ENCODE results near the gene VAV2. TPM values are rescaled to one million over a fixed set of nuclear protein-coding genes. Genes with fewer than 3 reads are reported as not detected.

VAV2 gene
- total RNA-seq, 1 experiment from 2014 or later: 30.7 TPM

DNA sequence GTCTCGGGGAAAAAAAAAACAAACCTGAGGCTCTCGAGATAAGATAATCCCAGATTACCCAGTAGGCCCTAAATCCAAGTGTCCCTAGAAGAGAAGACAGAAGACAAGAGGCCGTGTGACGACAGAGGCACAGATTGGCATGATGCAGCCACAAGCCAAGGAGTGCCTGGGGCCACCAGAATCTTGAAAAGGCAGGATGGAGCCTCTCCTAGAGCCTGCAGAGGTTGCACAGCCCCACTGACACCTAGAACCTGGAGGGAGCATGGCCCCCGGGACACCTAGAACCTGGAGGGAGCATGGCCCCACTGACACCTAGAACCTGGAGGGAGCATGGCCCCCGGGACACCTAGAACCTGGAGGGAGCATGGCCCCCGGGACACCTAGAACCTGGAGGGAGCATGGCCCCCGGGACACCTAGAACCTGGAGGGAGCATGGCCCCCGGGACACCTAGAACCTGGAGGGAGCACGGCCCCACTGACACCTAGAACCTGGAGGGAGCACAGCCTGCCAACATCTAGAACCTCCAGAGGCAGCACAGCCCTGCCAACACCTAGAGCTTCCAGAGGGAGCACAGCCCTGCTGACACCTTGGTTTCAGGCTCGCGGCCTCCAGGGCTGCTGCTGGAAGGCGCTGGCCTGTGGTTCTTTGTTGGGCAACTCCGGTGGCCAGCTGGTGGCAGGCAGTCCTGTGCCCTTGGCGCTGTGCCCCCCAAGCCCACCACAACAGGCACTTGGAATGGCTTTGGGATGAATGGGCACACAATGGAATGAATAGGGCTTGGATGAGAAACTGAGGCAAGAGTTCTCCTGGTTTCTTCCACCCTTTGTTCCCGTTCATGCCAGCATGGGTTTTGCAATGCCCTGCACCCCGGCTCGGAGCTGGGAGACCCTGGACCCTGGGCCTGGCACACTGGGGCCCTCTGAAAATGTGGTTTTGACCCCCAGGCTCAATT lies 39.2 kb downstream of the VAV2 start:
- intact Hi-C loops (cut with micrococcal nuclease; ENCODE audit: unreplicated experiment): no loop called here
- Mint-ChIP-seq H3K4me3 (ENCODE audit: low read depth, unreplicated experiment) (no peak overlapping the region), H3K36me3 (ENCODE audit: insufficient read depth, unreplicated experiment) (peaks cover 4% of the 10 kb centered on the region), H3K27me3 (ENCODE audit: unreplicated experiment) (no peaks in the 10 kb centered on the region), H3K4me1 (ENCODE audit: low read depth, unreplicated experiment) (no peaks in the 10 kb centered on the region), H3K9me3 (ENCODE audit: low read depth, unreplicated experiment) (no peaks in the 10 kb centered on the region), H3K27ac (ENCODE audit: unreplicated experiment) (no peak overlapping the region)
- DNase-seq: no peak
- no TSS peak for BruUV-seq (replicated peaks)
- TF ChIP-seq, protein P1, sequence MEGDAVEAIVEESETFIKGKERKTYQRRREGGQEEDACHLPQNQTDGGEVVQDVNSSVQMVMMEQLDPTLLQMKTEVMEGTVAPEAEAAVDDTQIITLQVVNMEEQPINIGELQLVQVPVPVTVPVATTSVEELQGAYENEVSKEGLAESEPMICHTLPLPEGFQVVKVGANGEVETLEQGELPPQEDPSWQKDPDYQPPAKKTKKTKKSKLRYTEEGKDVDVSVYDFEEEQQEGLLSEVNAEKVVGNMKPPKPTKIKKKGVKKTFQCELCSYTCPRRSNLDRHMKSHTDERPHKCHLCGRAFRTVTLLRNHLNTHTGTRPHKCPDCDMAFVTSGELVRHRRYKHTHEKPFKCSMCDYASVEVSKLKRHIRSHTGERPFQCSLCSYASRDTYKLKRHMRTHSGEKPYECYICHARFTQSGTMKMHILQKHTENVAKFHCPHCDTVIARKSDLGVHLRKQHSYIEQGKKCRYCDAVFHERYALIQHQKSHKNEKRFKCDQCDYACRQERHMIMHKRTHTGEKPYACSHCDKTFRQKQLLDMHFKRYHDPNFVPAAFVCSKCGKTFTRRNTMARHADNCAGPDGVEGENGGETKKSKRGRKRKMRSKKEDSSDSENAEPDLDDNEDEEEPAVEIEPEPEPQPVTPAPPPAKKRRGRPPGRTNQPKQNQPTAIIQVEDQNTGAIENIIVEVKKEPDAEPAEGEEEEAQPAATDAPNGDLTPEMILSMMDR (IDR thresholded peaks at IDR 0.05; ENCODE audit: unreplicated experiment): no peak
- CTCF ChIA-PET: interaction anchor here (0.6 kb wide), 1 partner anchor 18 kb away, joined by 3 read pairs; no protein-coding TSS in a partner anchor

DNA sequence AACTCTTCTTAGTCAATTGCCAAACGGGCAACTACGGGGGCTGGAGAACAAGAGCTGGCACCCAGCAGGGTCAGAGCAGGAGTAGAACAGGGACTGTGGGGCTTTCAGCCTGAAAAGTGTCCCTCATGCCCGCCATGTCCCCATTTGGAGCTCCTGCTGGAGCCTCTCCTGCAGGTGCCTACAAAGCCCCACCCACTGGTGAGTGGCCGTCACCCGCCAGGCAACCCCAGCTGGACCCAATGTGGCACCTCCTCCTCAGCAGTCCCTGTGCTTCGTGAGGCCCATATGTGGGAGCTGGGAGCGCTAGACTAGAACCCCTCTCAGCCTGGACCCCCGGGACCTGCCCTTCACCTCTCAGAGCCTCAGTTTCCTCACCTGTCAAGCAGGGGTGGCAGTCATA lies 40.9 kb downstream of the VAV2 start:
- H3K27me3 Mint-ChIP-seq (ENCODE audit: unreplicated experiment): no peaks in the 10 kb centered on the region
- intact Hi-C loops (cut with micrococcal nuclease; ENCODE audit: unreplicated experiment): no loop called here
- BruUV-seq (replicated peaks): no TSS peak
- TF ChIP-seq, protein P1 (IDR thresholded peaks at IDR 0.05; ENCODE audit: unreplicated experiment): no peak
- no peaks in the 10 kb centered on the region for H3K36me3 Mint-ChIP-seq (ENCODE audit: insufficient read depth, unreplicated experiment)
- no peak overlapping the region for H3K27ac Mint-ChIP-seq (ENCODE audit: unreplicated experiment)
- no peaks in the 10 kb centered on the region for H3K4me1 Mint-ChIP-seq (ENCODE audit: low read depth, unreplicated experiment)
- no peak for DNase-seq
- CTCF ChIA-PET: no interaction called here
- H3K9me3 Mint-ChIP-seq (ENCODE audit: low read depth, unreplicated experiment): no peaks in the 10 kb centered on the region
- no peak overlapping the region for H3K4me3 Mint-ChIP-seq (ENCODE audit: low read depth, unreplicated experiment)

DNA sequence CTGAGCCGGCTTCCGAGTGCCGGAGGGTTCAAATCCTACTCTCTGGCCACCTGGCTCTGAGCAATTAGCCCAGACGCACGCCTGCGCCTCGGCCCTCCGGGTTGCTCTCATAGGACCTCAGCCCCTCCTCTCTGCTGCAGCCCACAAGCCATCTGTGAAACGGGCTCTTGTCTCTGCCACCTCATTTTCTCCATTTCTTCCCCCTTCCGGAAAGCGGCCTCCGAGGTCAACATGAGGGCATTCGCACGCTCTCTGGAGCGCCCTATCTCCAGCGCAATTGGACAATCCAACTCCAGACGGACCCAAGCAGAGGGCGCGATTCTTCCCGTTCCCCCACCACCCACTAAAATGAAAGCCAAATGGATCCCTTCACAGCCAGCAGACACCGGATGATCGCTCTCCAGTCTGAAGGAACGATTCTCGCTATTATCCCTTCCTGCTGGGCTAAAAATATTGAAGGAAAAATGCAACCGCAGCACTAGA lies 41.5 kb downstream of the VAV2 start:
- Mint-ChIP-seq H3K36me3 (ENCODE audit: insufficient read depth, unreplicated experiment) (no peaks in the 10 kb centered on the region), H3K4me3 (ENCODE audit: low read depth, unreplicated experiment) (no peak overlapping the region), H3K27me3 (ENCODE audit: unreplicated experiment) (no peaks in the 10 kb centered on the region), H3K4me1 (ENCODE audit: low read depth, unreplicated experiment) (peaks cover 4% of the 10 kb centered on the region), H3K27ac (ENCODE audit: unreplicated experiment) (no peak overlapping the region), H3K9me3 (ENCODE audit: low read depth, unreplicated experiment) (no peaks in the 10 kb centered on the region)
- CTCF ChIA-PET: no interaction called here
- no TSS peak for BruUV-seq (replicated peaks)
- TF ChIP-seq, protein P1 (IDR thresholded peaks at IDR 0.05; ENCODE audit: unreplicated experiment): no peak
- DNase-seq: no peak
- intact Hi-C loops (cut with micrococcal nuclease; ENCODE audit: unreplicated experiment): no loop called here

DNA sequence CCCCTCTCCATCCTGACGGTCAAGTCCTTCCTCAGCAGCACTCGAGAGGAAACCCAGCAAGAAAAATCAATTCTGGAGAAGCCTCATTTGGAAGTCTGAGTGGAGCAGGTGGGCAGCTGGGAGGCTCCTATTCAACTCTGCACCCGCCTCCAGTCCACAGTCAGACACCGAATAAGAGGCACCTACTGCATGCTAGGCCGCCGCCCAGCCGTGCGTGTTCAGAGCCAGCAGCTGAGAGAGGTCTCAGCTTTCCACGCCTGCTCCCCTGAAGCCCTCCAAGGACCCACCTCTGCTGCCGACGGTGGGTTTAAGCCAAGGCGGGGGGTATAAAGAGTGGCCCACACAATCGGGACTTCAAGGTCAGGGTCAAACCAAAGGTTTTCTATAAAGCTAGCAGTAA lies 41.9 kb downstream of the VAV2 start:
- DNase-seq: no peak
- Mint-ChIP-seq H3K4me3 (ENCODE audit: low read depth, unreplicated experiment) (no peak overlapping the region), H3K4me1 (ENCODE audit: low read depth, unreplicated experiment) (peaks cover 7% of the 10 kb centered on the region), H3K27ac (ENCODE audit: unreplicated experiment) (no peak overlapping the region), H3K9me3 (ENCODE audit: low read depth, unreplicated experiment) (no peaks in the 10 kb centered on the region), H3K27me3 (ENCODE audit: unreplicated experiment) (no peaks in the 10 kb centered on the region), H3K36me3 (ENCODE audit: insufficient read depth, unreplicated experiment) (no peaks in the 10 kb centered on the region)
- intact Hi-C loops (cut with micrococcal nuclease; ENCODE audit: unreplicated experiment): no loop called here
- BruUV-seq (replicated peaks): no TSS peak
- TF ChIP-seq, protein P1 (IDR thresholded peaks at IDR 0.05; ENCODE audit: unreplicated experiment): no peak
- CTCF ChIA-PET: no interaction called here

Data from Calu3 (cell line).